GM18520 (cell line): ENCODE data around the gene SCLY.

Source experiments
- ATAC-seq: cut with Tn5 transposase; IDR thresholded peaks from one replicate; pipeline ENCODE4 v1.9.1; 2021; ENCODE audit not compliant: unreplicated experiment

The SCLY gene

GRCh38 chr2:238124488-238125126 lies 63.8 kb downstream of the SCLY start:
- no peak for ATAC-seq

GRCh38 chr2:238125127-238125885 lies 64.5 kb downstream of the SCLY start:
- no peak for ATAC-seq

GRCh38 chr2:238126338-238126737 lies 65.5 kb downstream of the SCLY start:
- ATAC-seq, result no peak

GRCh38 chr2:238126775-238127164 lies 66.0 kb downstream of the SCLY start:
- no peak for ATAC-seq

- no peak for ATAC-seq
Observed at GRCh38 chr2:238127165-238128060, 66.6 kb downstream of the SCLY start.

- no peak for ATAC-seq
Observed at GRCh38 chr2:238128061-238128440, 67.2 kb downstream of the SCLY start.

GRCh38 chr2:238128534-238129001 lies 67.8 kb downstream of the SCLY start:
- no peak for ATAC-seq

- ATAC-seq, result no peak
Observed at GRCh38 chr2:238129166-238130010, 68.6 kb downstream of the SCLY start.

- ATAC-seq, result no peak
Observed at GRCh38 chr2:238130111-238130695, 69.4 kb downstream of the SCLY start.

- ATAC-seq, result no peak
Observed at GRCh38 chr2:238130696-238131628, 70.2 kb downstream of the SCLY start.

GRCh38 chr2:238131761-238132462 lies 71.1 kb downstream of the SCLY start:
- ATAC-seq, result no peak

- ATAC-seq, result no peak
Observed at GRCh38 chr2:238132463-238133450, 72.0 kb downstream of the SCLY start.

GRCh38 chr2:238133499-238134392 lies 72.9 kb downstream of the SCLY start:
- ATAC-seq, result no peak

- ATAC-seq, result no peak
Observed at GRCh38 chr2:238134393-238134785, 73.6 kb downstream of the SCLY start.

- no peak for ATAC-seq
Observed at GRCh38 chr2:238135601-238136150, 74.9 kb downstream of the SCLY start.
